HuH-7.5 (cell line): Measurements from ENCODE around the gene CHST4.
"Not testable (repeated sequence)": the region's sequence is repeated elsewhere in the genome, so short reads cannot be mapped to it uniquely, and the experiment has no call there.

ENCODE experiments used
- DNase-seq: peaks from one replicate; pipeline ENCODE4 v3.0.0; 2011; ENCODE audit warnings: low spot score

Gene CHST4

DNA sequence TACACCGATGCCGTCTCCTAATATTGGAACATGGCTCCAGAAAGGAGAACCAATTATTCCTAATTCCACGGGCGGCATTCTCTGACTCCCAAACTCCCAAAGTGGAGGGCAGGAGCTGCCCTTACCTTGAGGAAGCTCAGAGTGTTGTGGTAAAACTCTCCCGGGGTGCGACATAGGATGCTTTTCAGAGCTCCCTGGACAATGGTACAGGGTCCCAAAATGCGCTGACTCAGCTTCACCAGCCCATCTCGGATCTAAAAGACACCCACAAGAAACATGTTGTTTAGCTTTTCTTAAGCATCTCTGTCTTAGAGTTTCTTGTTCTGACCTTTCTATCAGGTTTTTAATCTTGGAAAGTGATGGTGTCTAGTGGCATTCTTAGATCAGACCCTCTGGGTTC lies 43.9 kb downstream of the CHST4 start:
- no peak for DNase-seq

DNA sequence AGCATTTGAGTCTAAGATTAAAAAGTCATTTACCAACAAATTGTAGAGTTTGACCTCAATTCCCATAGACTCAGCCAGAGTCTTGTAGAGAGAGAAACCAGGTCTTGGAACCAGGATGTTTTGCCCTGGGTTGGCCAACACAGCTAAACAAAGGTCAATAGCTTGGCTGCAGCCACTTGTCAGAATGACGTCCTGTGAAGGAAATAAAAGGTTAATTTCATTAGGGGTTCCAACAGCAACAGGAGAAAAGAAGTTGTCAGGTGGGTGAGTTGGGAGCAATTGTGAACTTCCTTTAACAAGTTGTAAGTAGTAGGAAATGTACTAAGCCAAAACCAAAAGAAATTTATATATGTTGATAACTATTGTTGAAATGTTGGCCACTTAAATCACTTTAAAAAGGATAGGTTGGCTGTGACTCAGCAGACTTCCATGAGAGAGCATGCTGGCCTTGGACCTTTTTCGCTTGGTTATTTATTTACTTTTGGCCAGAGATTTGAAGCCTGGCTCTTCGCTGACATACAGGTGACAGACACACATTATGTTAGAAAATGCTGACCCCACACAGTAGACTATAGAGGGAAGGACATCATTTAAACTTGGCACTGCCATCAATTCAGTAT lies 46.4 kb downstream of the CHST4 start:
- no peak for DNase-seq

DNA sequence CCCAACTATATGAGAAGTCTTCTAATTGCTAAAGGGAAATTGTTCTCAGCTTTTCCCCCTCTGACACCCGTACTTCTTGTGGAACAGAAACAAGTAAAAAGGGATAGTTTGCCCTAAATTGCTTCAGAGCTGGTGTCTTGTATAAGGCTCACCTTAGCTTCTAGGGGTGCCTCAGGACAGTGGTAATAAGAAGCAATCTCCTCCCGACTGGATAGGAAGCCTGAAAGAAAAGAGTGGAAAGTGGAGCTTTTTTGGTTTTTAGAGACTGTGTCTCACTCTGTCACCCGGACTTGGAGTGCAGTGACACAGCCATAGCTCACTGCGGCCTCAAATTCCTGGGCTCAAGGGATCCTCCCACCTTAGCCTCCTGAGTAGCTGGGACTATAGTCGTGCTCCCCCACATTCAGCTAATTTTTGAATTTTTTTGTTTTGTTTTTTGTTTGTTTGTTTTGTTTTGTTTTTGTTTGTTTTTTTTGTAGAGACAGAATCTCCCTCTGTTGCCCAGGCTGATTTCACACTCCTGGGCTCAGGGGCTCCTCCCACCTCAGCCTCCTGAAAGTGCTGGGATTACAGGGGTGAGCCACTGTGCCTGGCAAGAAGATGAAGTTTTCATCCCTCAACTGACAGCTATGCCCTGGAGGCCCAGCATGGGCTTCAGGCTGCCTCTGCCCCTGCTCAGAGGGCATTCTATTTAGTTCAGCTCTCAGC lies 47.3 kb downstream of the CHST4 start:
- no peak for DNase-seq

DNA sequence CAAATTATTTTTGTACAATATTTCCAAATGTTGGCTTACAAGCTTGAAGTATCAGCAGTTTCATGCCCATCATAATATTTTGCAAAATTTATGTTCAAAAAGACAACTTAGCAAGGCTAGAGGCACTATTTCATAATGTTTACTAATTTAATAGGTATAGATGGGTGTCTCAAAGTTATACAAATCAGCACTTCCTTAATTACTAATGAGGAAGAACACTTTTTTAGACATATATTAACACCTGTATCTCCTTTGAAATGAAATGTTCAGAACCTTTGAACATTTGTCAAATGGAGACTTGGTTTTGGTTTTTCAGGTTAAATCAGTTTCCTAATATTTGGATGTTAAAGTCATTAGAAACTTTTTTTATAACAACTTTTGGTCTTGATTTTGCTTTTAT lies 48.5 kb downstream of the CHST4 start:
- DNase-seq = no peak

DNA sequence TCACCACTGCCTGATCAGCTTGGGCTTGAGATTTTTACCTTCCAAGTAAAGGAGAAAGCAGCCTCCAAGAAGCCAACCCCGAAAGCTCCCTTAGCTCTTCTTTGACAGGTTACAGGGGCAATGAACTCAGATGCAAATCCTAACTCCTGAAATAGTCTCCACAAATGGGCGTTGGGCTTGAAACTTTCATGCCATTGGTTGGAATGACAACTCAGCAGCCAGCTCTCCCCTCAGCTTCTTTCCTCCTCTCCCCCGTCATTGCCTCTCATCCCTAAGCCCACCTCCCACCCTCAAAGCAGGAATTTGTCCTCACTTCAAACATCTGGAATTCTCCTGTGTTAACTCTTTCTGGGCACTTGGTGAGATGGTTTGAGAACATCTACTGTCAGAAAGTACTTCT lies 50.7 kb downstream of the CHST4 start, which contains the start of gene TAT:
Gene TAT (minus strand): TSS at position 122 of the 400 bp plus-strand sequence. CDS start 677 bp downstream, outside the sequence.
- no peak for DNase-seq

DNA sequence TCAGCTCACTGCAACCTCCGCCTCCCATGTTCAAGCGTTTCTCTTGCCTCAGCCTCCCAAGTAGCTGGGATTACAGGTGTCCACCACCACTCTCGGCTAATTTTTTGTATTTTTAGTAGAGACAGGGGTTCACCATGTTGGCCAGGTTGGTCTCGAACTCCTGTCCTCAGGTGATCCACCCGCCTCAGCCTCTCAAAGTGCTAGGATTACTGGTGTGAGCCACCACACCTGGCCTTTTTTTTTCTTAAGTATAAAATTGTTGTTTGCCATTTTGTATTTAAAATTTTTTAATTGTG lies 56.3 kb downstream of the CHST4 start:
- DNase-seq = not testable (repeated sequence)

DNA sequence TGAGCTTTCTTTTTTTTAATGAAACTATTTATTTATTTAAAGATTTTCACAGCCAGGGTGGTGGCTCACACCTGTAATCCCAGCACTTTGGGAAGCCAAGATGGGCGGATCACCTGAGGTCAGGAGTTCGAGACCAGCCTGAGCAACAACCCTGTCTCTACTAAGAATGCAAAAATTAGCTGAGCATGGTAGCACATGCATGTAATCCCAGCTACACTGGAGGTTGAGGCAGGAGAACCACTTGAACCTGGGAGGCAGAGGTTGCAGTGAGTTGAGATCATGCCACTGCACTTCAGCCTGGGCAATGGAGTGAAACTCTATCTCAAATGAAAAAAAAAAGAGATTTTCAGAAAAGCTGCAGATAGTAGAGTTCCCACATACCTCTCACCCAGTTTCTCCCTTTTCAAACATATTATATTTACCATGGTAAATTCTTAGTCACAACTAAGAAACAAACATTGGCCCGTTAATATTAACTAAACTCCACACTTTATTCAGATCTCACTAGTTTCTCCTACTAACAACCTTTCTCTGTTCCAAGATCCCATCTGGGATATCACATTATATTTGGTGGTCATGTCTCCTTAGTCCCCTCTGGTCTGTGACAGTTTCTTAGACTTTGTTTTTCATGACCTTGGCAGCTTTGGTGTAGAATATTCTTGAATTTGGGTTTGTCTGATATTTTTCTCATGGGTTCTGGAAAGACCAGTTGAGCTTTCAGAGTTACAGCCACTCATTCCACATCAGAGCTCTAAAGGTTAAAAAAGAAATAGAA lies 58.5 kb downstream of the CHST4 start:
- DNase-seq = no peak

DNA sequence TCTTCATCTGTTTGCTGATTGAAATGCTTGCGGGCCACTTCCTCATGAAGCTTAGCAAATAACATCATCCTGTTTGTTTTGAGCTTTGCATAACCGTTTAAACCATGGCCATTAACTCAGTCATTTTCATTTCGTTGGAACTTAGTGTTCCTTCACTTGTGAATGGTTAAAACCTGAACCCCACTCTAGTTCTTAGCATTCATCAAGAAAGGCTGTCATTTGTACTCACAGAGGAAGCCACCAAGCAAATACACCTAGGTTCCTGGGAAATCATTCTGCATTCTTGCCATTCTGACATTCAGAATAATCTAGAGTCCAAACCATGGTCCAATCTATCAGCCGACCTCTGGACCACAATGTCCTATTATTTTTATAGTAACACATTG lies 59.1 kb downstream of the CHST4 start:
- no peak for DNase-seq
